Stimulated activated CD4-positive, alpha-beta T cell treated with anti-CD3 and anti-CD28 coated beads, Interleukin-1b, Interleukin-23, amount 100 ng/mL, for 48 hours (primary cell): ENCODE results near the gene PRR27.

Experiments
- DNase-seq: peaks from one replicate; pipeline ENCODE4 v3.0.0-alpha.2; 2020

Gene PRR27

GRCh38 chr4:70153937-70154336 is at the start of gene PRR27:
TSS of gene PRR27 (plus strand) at chr4:70154237. CDS start at chr4:70154376, 139 bp downstream.
- no peak for DNase-seq

DNA sequence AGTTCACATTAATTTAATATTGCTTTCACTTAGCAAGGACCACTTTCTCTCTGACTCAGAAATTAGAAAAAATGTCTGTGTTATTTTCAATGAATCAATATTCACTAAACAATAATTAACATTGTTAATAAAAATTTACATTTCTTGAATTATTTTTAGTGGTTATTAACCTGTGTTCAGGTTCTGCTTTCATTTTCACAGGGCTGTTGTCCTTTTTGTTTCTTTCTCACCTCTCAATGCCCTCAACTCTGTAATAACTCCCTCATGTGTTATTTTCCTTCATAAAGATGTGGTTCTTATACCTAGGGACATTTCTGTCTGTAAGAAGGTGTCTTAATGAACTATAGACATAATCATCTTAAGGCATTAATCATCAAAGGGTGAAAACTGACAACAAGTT is 43.1 kb upstream of the PRR27 start:
- no peak for DNase-seq

GRCh38 chr4:70113656-70114055 is 40.4 kb upstream of the PRR27 start:
- DNase-seq: no peak

- no peak for DNase-seq
These were observed 39.9 kb upstream of the PRR27 start for GRCh38 chr4:70114096-70114495.

- DNase-seq: no peak
These were observed 33.7 kb upstream of the PRR27 start for GRCh38 chr4:70120323-70120722.

- no peak for DNase-seq
These were observed 20.6 kb upstream of the PRR27 start for GRCh38 chr4:70133473-70133872.

DNA sequence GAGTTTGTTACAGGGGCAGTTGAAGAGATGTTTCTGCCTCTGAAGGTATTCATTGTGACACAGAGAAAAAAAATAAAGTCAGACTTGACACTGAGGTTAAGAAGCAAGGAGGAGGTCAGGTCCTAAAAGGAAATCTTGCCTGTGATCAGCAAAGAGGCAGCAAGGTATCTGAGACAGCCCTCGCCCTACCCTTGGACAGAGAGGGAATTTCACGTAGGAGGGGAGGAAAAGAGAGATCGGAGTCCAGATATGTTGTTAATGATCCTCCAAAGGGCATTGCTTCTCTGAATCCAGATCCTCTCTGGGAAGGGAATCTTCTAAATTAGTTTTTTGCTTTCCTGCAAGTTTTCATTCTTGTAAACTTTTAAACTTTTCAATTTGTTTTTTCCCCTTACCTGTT is 15.3 kb upstream of the PRR27 start:
- DNase-seq: no peak

- DNase-seq: no peak
These were observed 2.8 kb upstream of the PRR27 start for GRCh38 chr4:70151271-70151670.

DNA sequence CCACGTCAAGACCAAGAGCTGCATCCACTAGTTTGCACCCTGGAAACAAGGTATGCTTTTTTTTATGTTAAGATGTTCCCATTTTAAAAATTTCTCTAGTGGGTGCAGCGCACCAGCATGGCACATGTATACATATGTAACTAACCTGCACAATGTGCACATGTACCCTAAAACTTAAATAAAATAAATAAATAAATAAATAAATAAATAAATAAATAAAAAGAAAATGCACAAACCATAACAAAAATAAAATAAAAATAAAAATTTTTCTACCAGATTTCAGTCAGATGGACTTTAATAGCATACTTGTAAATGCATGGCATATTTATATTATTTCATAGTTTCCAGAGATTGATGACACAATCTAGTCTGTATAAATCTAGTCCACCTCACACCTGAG is 1.9 kb upstream of the PRR27 start:
- no peak for DNase-seq

DNA sequence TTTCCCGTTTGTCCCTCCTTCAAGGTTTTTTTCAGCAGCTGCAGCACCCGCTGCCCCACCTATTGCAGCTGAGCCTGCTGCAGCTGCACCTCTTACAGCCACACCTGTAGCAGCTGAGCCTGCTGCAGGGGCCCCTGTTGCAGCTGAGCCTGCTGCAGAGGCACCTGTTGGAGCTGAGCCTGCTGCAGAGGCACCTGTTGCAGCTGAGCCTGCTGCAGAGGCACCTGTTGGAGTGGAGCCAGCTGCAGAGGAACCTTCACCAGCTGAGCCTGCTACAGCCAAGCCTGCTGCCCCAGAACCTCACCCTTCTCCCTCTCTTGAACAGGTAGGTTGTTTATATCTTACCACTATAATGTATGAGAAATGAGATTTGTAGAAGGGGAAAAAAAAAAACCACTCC is 4.5 kb downstream of the PRR27 start:
- DNase-seq: no peak

- no peak for DNase-seq
These were observed 23.1 kb downstream of the PRR27 start for GRCh38 chr4:70177090-70177489.

DNA sequence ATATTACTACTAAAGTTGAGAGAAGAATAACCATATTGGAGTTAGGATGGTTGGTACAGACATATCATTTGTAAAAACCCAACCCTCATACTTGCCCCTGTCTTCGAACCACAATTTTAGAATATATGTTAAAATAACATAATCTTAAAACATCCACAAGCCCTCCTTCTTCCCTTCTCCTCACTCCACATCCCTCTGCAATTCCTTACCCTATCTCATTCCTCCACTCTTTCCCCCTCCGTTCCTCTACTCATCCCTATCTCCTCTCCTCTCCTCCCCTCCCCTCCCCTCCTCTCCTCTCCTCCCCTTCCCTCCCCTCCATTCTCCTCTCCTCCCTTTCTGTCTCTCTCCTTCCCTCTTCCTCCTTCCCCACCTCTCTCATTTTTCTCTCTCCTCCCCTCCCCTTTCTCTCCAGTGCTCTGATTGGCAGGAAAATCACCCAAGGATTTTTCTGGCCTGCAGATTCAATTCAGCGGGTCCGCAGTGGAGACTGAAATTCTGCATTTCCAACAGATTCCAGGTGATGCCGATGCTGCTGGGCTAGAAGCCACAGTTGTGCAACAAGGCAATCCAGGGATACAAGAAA is 24.1 kb downstream of the PRR27 start:
- no peak for DNase-seq

DNA sequence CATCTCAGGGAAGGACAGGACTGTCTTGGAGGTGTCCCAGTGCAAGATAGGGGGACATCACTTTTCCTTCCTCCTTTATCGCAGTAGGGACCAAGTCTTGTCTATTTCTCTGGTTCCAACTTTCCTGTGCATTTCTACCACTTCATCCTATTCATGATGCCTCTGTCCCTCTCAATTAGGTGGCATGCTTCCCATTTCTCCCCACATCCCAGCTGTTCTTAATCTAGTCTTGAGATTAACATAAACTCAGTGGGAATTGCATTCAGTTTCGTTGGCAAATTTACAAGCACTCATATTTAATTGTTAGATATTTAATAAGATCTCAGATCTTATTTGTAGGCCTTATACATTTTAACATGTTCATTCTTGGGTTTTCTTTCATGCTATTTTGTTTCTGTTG is 25.8 kb downstream of the PRR27 start:
- DNase-seq: no peak

- no peak for DNase-seq
These were observed 27.8 kb downstream of the PRR27 start for GRCh38 chr4:70181864-70182263.

DNA sequence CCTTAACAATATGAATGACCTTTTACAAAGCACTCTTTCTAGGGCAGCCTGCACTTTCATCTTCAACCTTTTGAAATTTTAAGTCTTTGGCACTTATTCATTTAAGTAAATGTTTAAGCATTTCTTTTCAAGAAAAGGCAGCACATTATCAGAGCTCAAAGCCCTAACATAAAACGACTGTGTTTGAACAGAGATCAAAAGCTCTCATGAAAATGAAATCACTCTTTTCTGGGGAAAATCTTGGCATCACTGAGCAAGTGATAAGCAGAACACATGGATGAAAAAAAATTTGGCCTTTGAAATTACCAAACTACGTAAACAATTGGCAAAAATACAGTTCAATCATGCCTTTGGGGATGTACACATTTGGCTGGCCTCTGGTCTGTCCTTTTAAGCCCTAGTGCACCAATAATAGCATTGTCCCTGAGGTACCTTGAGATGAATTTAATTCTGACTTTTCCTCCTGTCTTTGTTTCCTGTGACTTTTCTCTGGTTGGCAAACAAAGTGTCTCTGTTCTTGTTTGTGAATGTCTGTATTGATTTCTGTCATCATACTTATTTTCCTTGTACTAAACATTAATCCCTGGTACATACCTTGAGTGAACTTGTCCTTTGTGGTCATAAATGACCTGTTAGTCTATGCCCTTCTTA is 28.6 kb downstream of the PRR27 start:
- DNase-seq: no peak

DNA sequence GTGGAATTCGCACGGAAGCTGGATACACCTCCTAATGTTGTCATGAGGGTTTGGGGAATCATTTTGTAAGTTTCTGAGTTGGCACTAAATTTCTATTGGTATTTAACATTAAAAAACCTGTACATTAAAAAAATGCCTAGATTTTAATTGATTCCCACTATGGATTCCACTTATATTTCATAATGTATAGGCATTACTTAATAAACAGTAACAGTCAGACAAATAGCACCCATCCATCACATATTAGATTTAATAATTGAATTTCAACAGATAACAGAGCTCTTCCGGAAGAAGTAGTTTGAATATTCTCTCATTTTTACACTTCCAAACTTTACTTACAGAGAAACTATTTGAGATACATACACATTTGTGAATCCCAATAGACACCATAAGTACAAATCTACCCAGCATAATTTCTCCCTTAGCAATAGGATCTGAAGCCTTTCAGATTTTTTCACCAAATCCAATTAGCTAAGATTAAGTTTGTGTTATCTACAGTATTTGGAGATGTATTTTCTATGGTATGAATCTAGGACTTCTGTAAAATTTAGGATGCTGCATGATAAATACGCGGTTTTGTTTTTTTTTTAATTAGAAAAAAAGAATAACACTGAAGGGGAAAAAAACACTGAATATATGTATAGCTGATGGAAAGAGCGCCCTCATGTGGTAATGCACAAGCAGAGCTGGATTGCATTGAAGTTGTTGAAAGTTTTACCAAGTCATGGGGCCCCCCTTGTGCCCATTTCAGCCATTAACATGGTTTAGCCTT is 29.3 kb downstream of the PRR27 start:
- DNase-seq: no peak

- no peak for DNase-seq
These were observed 29.9 kb downstream of the PRR27 start for GRCh38 chr4:70183940-70184246.

DNA sequence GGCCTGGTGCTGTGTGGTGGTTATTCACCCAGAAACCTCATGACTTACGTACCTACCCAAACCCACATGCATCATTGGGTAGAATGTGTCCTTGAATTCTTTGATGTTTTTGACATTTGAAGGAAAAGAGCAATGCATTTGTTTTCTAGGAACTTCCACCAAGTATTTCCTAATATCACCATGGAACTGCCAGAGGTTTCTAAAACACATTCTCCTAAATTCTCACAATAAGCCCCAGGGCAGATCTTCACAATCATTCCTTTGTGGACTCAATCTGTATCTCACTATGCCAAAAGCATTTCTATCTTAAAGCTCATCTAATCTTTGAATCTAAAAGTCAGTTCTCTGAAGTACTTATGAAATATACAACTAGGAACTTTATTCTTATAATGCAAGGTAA is 33.2 kb downstream of the PRR27 start:
- DNase-seq: no peak

- no peak for DNase-seq
These were observed 36.5 kb downstream of the PRR27 start for GRCh38 chr4:70190579-70190978.

DNA sequence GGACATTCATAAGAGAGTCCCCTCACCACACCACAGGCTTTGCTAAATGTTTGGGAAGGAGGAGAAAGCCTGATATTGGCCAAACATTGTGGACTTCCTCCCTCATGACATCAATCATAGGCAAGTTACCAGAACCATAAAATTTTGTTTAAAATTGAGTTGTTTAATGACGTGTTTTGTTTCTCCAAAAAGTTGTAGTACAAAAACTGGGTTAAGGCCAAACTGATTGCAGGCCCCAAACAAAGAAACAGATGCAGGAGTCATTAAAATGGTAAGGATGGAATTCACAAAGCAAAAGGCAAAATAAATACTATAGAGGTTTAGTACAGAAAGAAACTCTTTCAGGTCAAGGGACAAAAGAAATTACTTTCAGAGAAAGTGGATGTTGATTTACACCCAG is 37.6 kb downstream of the PRR27 start:
- DNase-seq: no peak

- DNase-seq: no peak
These were observed 38.9 kb downstream of the PRR27 start for GRCh38 chr4:70192895-70193294.

GRCh38 chr4:70195425-70195824 is 41.4 kb downstream of the PRR27 start, which contains the start of gene ODAM:
TSS of gene ODAM (plus strand) at chr4:70195725. CDS start at chr4:70196544, 819 bp downstream.
- DNase-seq: no peak

DNA sequence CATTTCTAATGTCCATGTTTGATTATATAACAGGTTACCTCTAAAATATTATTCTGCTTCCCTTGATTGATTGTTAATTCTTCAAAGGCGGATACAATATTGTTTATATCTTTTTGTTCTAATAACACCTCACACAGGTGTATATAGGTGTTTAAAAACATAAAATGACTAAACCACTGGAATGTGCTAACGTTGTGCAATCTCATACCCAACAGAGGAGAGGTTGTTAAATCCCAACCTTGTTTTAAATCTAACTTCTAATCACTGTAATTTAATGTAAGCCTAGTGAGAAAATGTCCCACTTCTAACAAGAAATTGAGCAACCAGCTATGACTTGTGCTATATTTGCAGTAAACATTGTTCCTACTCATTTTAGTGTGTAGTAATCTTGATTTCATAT is 42.8 kb downstream of the PRR27 start:
- no peak for DNase-seq

DNA sequence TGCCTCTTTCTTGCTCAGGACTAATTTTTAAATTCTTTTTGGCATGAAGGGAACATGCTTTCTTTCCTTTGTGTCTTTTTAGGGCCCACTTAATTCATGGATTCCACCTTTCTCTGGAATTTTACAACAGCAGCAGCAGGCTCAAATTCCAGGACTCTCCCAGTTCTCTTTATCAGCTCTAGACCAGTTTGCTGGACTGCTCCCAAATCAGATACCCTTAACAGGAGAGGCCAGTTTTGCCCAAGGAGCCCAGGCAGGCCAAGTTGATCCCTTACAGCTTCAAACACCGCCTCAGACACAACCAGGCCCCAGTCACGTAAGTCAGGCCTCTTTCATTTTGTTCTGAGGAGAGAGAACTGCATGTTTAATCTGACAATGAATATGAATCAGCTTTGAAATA is 43.8 kb downstream of the PRR27 start:
- DNase-seq: no peak

DNA sequence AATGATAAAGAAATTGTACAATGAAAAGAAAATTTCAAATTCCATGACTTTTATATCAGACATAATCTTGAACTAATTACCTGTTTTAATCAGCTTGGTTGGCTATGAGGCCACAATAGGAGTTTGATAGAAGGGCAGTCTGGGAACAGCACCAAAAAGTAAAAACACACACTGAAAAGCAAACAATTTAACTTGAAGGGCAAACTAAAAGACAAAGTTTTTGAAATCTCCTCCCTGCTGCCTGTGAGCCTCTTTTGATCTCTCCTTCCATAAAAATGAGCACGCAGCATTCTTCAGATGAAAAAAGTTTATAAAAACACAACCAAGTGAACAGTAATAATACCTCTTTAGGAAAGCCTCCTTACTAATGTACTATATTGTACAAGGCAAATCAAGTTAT is 49.6 kb downstream of the PRR27 start:
- no peak for DNase-seq
